ENCODE data around the gene OR56A1. TPM values are rescaled to one million over a fixed set of nuclear protein-coding genes. Genes with fewer than 3 reads are reported as not detected.

OR56A1 gene
- polyA plus RNA-seq, 2 donors = not detected

GRCh38 chr11:6052374-6052773 is 21.8 kb upstream of the OR56A1 start:
- Histone ChIP-seq H3K27ac (ENCODE audit: low read depth in 2 of 2, low read length in 1 of 2) (no peak overlapping the region), H3K9me3 (ENCODE audit: control insufficient read depth in 2 of 2, insufficient read depth in 1 of 2, low read depth in 1 of 2, low read length in 1 of 2) (no peaks in the 10 kb centered on the region), H3K4me1 (ENCODE audit: control insufficient read depth in 2 of 2, insufficient read depth in 2 of 2, low read length in 1 of 2) (no peaks in the 10 kb centered on the region), H3K27me3 (ENCODE audit: control insufficient read depth in 1 of 2, insufficient read depth in 2 of 2, low read length in 2 of 2) (no peaks in the 10 kb centered on the region), H3K4me3 (ENCODE audit: low read depth in 1 of 2, low read length in 2 of 2) (no peak overlapping the region), H3K36me3 (ENCODE audit: control insufficient read depth in 2 of 2, insufficient read depth in 2 of 2, low read length in 1 of 2) (no peaks in the 10 kb centered on the region)
- WGBS, 2 donors = 58 to 62% methylated on average over 3 of the region's 3 CpGs

- Histone ChIP-seq H3K27ac (ENCODE audit: low read depth in 2 of 2, low read length in 1 of 2) (no peak overlapping the region), H3K4me1 (ENCODE audit: control insufficient read depth in 2 of 2, insufficient read depth in 2 of 2, low read length in 1 of 2) (no peaks in the 10 kb centered on the region), H3K27me3 (ENCODE audit: control insufficient read depth in 1 of 2, insufficient read depth in 2 of 2, low read length in 2 of 2) (no peaks in the 10 kb centered on the region), H3K36me3 (ENCODE audit: control insufficient read depth in 2 of 2, insufficient read depth in 2 of 2, low read length in 1 of 2) (no peaks in the 10 kb centered on the region), H3K9me3 (ENCODE audit: control insufficient read depth in 2 of 2, insufficient read depth in 1 of 2, low read depth in 1 of 2, low read length in 1 of 2) (no peaks in the 10 kb centered on the region), H3K4me3 (ENCODE audit: low read depth in 1 of 2, low read length in 2 of 2) (no peak overlapping the region)
- WGBS, 2 donors = 48 to 56% methylated on average over 4 of the region's 4 CpGs
These were observed 10.3 kb upstream of the OR56A1 start for GRCh38 chr11:6040874-6041273.

- WGBS, 2 donors = 80 to 81% methylated on average over 1 of the region's 1 CpG
- H3K27ac ChIP-seq (ENCODE audit: low read depth in 2 of 2, low read length in 1 of 2) = no peak overlapping the region
These were observed 3.1 kb downstream of the OR56A1 start for GRCh38 chr11:6027501-6027900.

GRCh38 chr11:6025056-6025455 is 5.5 kb downstream of the OR56A1 start:
- Histone ChIP-seq H3K4me1 (ENCODE audit: control insufficient read depth in 2 of 2, insufficient read depth in 2 of 2, low read length in 1 of 2) (no peaks in the 10 kb centered on the region), H3K36me3 (ENCODE audit: control insufficient read depth in 2 of 2, insufficient read depth in 2 of 2, low read length in 1 of 2) (no peaks in the 10 kb centered on the region), H3K27ac (ENCODE audit: low read depth in 2 of 2, low read length in 1 of 2) (no peak overlapping the region), H3K9me3 (ENCODE audit: control insufficient read depth in 2 of 2, insufficient read depth in 1 of 2, low read depth in 1 of 2, low read length in 1 of 2) (no peaks in the 10 kb centered on the region), H3K4me3 (ENCODE audit: low read depth in 1 of 2, low read length in 2 of 2) (no peak overlapping the region), H3K27me3 (ENCODE audit: control insufficient read depth in 1 of 2, insufficient read depth in 2 of 2, low read length in 2 of 2) (no peaks in the 10 kb centered on the region)
- WGBS, 2 donors = 74 to 75% methylated on average over 2 of the region's 2 CpGs

More at GRCh38 chr11:6027501-6027900, 3.1 kb downstream of the OR56A1 start:
- H3K4me1 ChIP-seq (ENCODE audit: control insufficient read depth in 2 of 2, insufficient read depth in 2 of 2, low read length in 1 of 2) = no peaks in the 10 kb centered on the region
- no peaks in the 10 kb centered on the region for H3K9me3 ChIP-seq (ENCODE audit: control insufficient read depth in 2 of 2, insufficient read depth in 1 of 2, low read depth in 1 of 2, low read length in 1 of 2)
- no peaks in the 10 kb centered on the region for H3K36me3 ChIP-seq (ENCODE audit: control insufficient read depth in 2 of 2, insufficient read depth in 2 of 2, low read length in 1 of 2)
- no peaks in the 10 kb centered on the region for H3K27me3 ChIP-seq (ENCODE audit: control insufficient read depth in 1 of 2, insufficient read depth in 2 of 2, low read length in 2 of 2)
- no peak overlapping the region for H3K4me3 ChIP-seq (ENCODE audit: low read depth in 1 of 2, low read length in 2 of 2)

- H3K27ac ChIP-seq (ENCODE audit: low read depth in 2 of 2, low read length in 1 of 2) = no peak overlapping the region
- no peak overlapping the region for H3K4me3 ChIP-seq (ENCODE audit: low read depth in 1 of 2, low read length in 2 of 2)
- 2 to 4% methylated on average over 4 of the region's 4 CpGs for WGBS, 2 donors
- H3K36me3 ChIP-seq (ENCODE audit: control insufficient read depth in 2 of 2, insufficient read depth in 2 of 2, low read length in 1 of 2) = no peaks in the 10 kb centered on the region
- no peaks in the 10 kb centered on the region for H3K9me3 ChIP-seq (ENCODE audit: control insufficient read depth in 2 of 2, insufficient read depth in 1 of 2, low read depth in 1 of 2, low read length in 1 of 2)
- H3K4me1 ChIP-seq (ENCODE audit: control insufficient read depth in 2 of 2, insufficient read depth in 2 of 2, low read length in 1 of 2) = no peaks in the 10 kb centered on the region
- no peaks in the 10 kb centered on the region for H3K27me3 ChIP-seq (ENCODE audit: control insufficient read depth in 1 of 2, insufficient read depth in 2 of 2, low read length in 2 of 2)
These were observed 7.6 kb downstream of the OR56A1 start for GRCh38 chr11:6022956-6023355.

- Histone ChIP-seq H3K27ac (ENCODE audit: low read depth in 2 of 2, low read length in 1 of 2) (no peak overlapping the region), H3K36me3 (ENCODE audit: control insufficient read depth in 2 of 2, insufficient read depth in 2 of 2, low read length in 1 of 2) (no peaks in the 10 kb centered on the region), H3K4me1 (ENCODE audit: control insufficient read depth in 2 of 2, insufficient read depth in 2 of 2, low read length in 1 of 2) (no peaks in the 10 kb centered on the region), H3K27me3 (ENCODE audit: control insufficient read depth in 1 of 2, insufficient read depth in 2 of 2, low read length in 2 of 2) (no peaks in the 10 kb centered on the region), H3K4me3 (ENCODE audit: low read depth in 1 of 2, low read length in 2 of 2) (no peak overlapping the region), H3K9me3 (ENCODE audit: control insufficient read depth in 2 of 2, insufficient read depth in 1 of 2, low read depth in 1 of 2, low read length in 1 of 2) (peaks cover 0 to 2% of the 10 kb centered on the region in 2 donors)
- 73 to 97% methylated on average over 3 of the region's 3 CpGs for WGBS, 2 donors
These were observed 17.5 kb downstream of the OR56A1 start for GRCh38 chr11:6013042-6013441.

- no peaks in the 10 kb centered on the region for H3K36me3 ChIP-seq (ENCODE audit: control insufficient read depth in 2 of 2, insufficient read depth in 2 of 2, low read length in 1 of 2)
- H3K9me3 ChIP-seq (ENCODE audit: control insufficient read depth in 2 of 2, insufficient read depth in 1 of 2, low read depth in 1 of 2, low read length in 1 of 2) = peaks cover 0 to 2% of the 10 kb centered on the region in 2 donors
- H3K27ac ChIP-seq (ENCODE audit: low read depth in 2 of 2, low read length in 1 of 2) = no peak overlapping the region
- no peak overlapping the region for H3K4me3 ChIP-seq (ENCODE audit: low read depth in 1 of 2, low read length in 2 of 2)
- H3K4me1 ChIP-seq (ENCODE audit: control insufficient read depth in 2 of 2, insufficient read depth in 2 of 2, low read length in 1 of 2) = no peaks in the 10 kb centered on the region
- H3K27me3 ChIP-seq (ENCODE audit: control insufficient read depth in 1 of 2, insufficient read depth in 2 of 2, low read length in 2 of 2) = no peaks in the 10 kb centered on the region
- WGBS, 2 donors = 71 to 79% methylated on average over 4 of the region's 4 CpGs
These were observed 18.4 kb downstream of the OR56A1 start for GRCh38 chr11:6012035-6012668.

- Histone ChIP-seq H3K27ac (ENCODE audit: low read depth in 2 of 2, low read length in 1 of 2) (no peak within 1 kb of the TSS), H3K27me3 (ENCODE audit: control insufficient read depth in 1 of 2, insufficient read depth in 2 of 2, low read length in 2 of 2) (no peaks in the 10 kb centered on the region), H3K4me1 (ENCODE audit: control insufficient read depth in 2 of 2, insufficient read depth in 2 of 2, low read length in 1 of 2) (no peaks in the 10 kb centered on the region), H3K9me3 (ENCODE audit: control insufficient read depth in 2 of 2, insufficient read depth in 1 of 2, low read depth in 1 of 2, low read length in 1 of 2) (peaks cover 0 to 3% of the 10 kb centered on the region in 2 donors), H3K36me3 (ENCODE audit: control insufficient read depth in 2 of 2, insufficient read depth in 2 of 2, low read length in 1 of 2) (no peaks in the 10 kb centered on the region), H3K4me3 (ENCODE audit: low read depth in 1 of 2, low read length in 2 of 2) (no peak within 1 kb of the TSS)
These were observed 23.7 kb downstream of the OR56A1 start, which contains the start of gene OR56A4 for GRCh38 chr11:6006846-6007245. TSS of gene OR56A4 (minus strand) at chr11:6006946. CDS start at chr11:6002992, 3,954 bp downstream.

GRCh38 chr11:6006395-6006794 is 24.2 kb downstream of the OR56A1 start:
- no peaks in the 10 kb centered on the region for H3K27me3 ChIP-seq (ENCODE audit: control insufficient read depth in 1 of 2, insufficient read depth in 2 of 2, low read length in 2 of 2)
- no peak overlapping the region for H3K27ac ChIP-seq (ENCODE audit: low read depth in 2 of 2, low read length in 1 of 2)
- peaks cover 0 to 3% of the 10 kb centered on the region in 2 donors for H3K9me3 ChIP-seq (ENCODE audit: control insufficient read depth in 2 of 2, insufficient read depth in 1 of 2, low read depth in 1 of 2, low read length in 1 of 2)
- no peak overlapping the region for H3K4me3 ChIP-seq (ENCODE audit: low read depth in 1 of 2, low read length in 2 of 2)
- H3K36me3 ChIP-seq (ENCODE audit: control insufficient read depth in 2 of 2, insufficient read depth in 2 of 2, low read length in 1 of 2) = no peaks in the 10 kb centered on the region
- no peaks in the 10 kb centered on the region for H3K4me1 ChIP-seq (ENCODE audit: control insufficient read depth in 2 of 2, insufficient read depth in 2 of 2, low read length in 1 of 2)

- no peak overlapping the region for H3K4me3 ChIP-seq (ENCODE audit: low read depth in 1 of 2, low read length in 2 of 2)
- WGBS, 2 donors = 69 to 71% methylated on average over 7 of the region's 7 CpGs
- no peaks in the 10 kb centered on the region for H3K36me3 ChIP-seq (ENCODE audit: control insufficient read depth in 2 of 2, insufficient read depth in 2 of 2, low read length in 1 of 2)
- no peak overlapping the region for H3K27ac ChIP-seq (ENCODE audit: low read depth in 2 of 2, low read length in 1 of 2)
- no peaks in the 10 kb centered on the region for H3K4me1 ChIP-seq (ENCODE audit: control insufficient read depth in 2 of 2, insufficient read depth in 2 of 2, low read length in 1 of 2)
- H3K27me3 ChIP-seq (ENCODE audit: control insufficient read depth in 1 of 2, insufficient read depth in 2 of 2, low read length in 2 of 2) = no peaks in the 10 kb centered on the region
- peaks cover 0 to 3% of the 10 kb centered on the region in 2 donors for H3K9me3 ChIP-seq (ENCODE audit: control insufficient read depth in 2 of 2, insufficient read depth in 1 of 2, low read depth in 1 of 2, low read length in 1 of 2)
These were observed 28.3 kb downstream of the OR56A1 start for GRCh38 chr11:6002202-6002699.
